ENCODE data around the gene DENND10.
"Not testable (repeated sequence)": the region's sequence is repeated elsewhere in the genome, so short reads cannot be mapped to it uniquely, and the experiment has no call there.

Gene DENND10

GRCh38 chr10:119135513-119135881, 31.6 kb downstream of the DENND10 start:
- no peak for FAIRE-seq

- no peak for FAIRE-seq
Measured at GRCh38 chr10:119136084-119136483, 32.2 kb downstream of the DENND10 start.

- not testable (repeated sequence) for FAIRE-seq
Measured at GRCh38 chr10:119137878-119138277, 34.0 kb downstream of the DENND10 start.

- no peak for FAIRE-seq
Measured at GRCh38 chr10:119138346-119139306, 34.7 kb downstream of the DENND10 start.

- FAIRE-seq: no peak
Measured at GRCh38 chr10:119139464-119140067, 35.7 kb downstream of the DENND10 start.

- FAIRE-seq: no peak
Measured at GRCh38 chr10:119140603-119141245, 36.8 kb downstream of the DENND10 start.

GRCh38 chr10:119143657-119144056, 39.7 kb downstream of the DENND10 start:
- FAIRE-seq: no peak

GRCh38 chr10:119149157-119149556, 45.2 kb downstream of the DENND10 start:
- no peak for FAIRE-seq

- FAIRE-seq: no peak
Measured at GRCh38 chr10:119149729-119150128, 45.8 kb downstream of the DENND10 start.

GRCh38 chr10:119151601-119152000, 47.7 kb downstream of the DENND10 start:
- FAIRE-seq: not testable (repeated sequence)

- no peak for FAIRE-seq
Measured at GRCh38 chr10:119153041-119153440, 49.1 kb downstream of the DENND10 start.

- FAIRE-seq: no peak
Measured at GRCh38 chr10:119153661-119154060, 49.7 kb downstream of the DENND10 start.

GRCh38 chr10:119159332-119159731, 55.4 kb downstream of the DENND10 start:
- FAIRE-seq: no peak

- no peak for FAIRE-seq
Measured at GRCh38 chr10:119161680-119162451, 58.0 kb downstream of the DENND10 start.

- FAIRE-seq: no peak
Measured at GRCh38 chr10:119162452-119163092, 58.7 kb downstream of the DENND10 start.

- no peak for FAIRE-seq
Measured at GRCh38 chr10:119165171-119166117, 61.5 kb downstream of the DENND10 start, which contains the start of gene SFXN4. TSS of gene SFXN4 (minus strand) at chr10:119165714. CDS start at chr10:119165647, 67 bp downstream.

GRCh38 chr10:119166118-119166500, 62.2 kb downstream of the DENND10 start:
- no peak for FAIRE-seq

GRCh38 chr10:119166564-119166963, 62.7 kb downstream of the DENND10 start:
- FAIRE-seq: no peak

GRCh38 chr10:119167041-119167440, 63.1 kb downstream of the DENND10 start:
- no peak for FAIRE-seq

GRCh38 chr10:119174109-119174508, 70.2 kb downstream of the DENND10 start:
- no peak for FAIRE-seq

- FAIRE-seq: no peak
Measured at GRCh38 chr10:119176166-119176565, 72.3 kb downstream of the DENND10 start.

All from A204.1 (cell line).